ENCODE measurements around the gene SERPINB6. TPM values are rescaled to one million over a fixed set of nuclear protein-coding genes. Genes with fewer than 3 reads are reported as not detected.
"Not testable (repeated sequence)": the region's sequence is repeated elsewhere in the genome, so short reads cannot be mapped to it uniquely, and the experiment has no call there.

The SERPINB6 gene
- total and polyA plus RNA-seq, 8 donors, result 99.3 to 134 (median 122) TPM

DNA sequence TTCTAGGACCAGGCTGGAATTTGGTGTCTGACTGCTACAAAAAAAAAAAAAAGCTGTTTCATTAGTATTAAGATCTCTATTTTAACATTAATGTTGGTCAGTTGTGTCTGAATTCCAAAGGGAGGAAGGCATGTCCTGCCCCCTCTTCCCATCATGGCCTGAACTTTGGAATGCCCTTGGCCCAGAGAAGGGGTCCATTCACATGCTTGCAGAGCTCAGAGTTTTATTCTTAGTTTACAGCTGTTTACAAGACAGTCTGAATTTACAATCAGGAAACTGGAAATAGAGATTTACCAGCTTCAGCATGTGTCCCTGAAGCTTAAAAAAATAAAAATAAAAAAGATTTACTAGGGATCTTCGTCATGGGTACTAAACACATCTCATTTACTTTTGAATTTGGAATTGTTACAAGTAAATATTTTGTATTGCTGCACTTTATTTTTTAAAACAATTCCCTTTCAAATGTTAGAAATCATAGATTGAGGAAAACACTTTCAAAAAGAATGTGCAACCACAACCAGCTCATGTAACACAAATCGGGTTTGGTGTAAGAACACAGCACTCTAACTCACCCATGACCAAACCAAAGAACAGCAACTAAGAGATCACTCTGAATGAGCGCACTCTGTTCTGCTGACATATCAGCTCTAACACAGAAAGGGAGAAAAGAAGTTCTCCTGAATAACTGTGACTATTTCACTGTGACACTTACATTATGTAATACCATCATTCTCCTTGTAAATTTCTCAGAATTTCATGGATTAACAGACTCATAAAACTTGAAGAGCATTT lies 6.6 kb upstream of the SERPINB6 start:
- intact Hi-C loops (cut with DNase I), result no loop called here
- Histone ChIP-seq H3K36me3 (no peaks in the 10 kb centered on the region), H3K27me3 (no peaks in the 10 kb centered on the region), H3K4me1 (peaks cover 10 to 43% of the 10 kb centered on the region in 2 donors), H3K9me3 (no peaks in the 10 kb centered on the region), H3K27ac (no peak overlapping the region), H3K4me3 (no peak overlapping the region)
- DNase-seq (no peak), ATAC-seq (no peak)
- TF ChIP-seq, protein P1, sequence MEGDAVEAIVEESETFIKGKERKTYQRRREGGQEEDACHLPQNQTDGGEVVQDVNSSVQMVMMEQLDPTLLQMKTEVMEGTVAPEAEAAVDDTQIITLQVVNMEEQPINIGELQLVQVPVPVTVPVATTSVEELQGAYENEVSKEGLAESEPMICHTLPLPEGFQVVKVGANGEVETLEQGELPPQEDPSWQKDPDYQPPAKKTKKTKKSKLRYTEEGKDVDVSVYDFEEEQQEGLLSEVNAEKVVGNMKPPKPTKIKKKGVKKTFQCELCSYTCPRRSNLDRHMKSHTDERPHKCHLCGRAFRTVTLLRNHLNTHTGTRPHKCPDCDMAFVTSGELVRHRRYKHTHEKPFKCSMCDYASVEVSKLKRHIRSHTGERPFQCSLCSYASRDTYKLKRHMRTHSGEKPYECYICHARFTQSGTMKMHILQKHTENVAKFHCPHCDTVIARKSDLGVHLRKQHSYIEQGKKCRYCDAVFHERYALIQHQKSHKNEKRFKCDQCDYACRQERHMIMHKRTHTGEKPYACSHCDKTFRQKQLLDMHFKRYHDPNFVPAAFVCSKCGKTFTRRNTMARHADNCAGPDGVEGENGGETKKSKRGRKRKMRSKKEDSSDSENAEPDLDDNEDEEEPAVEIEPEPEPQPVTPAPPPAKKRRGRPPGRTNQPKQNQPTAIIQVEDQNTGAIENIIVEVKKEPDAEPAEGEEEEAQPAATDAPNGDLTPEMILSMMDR (IDR thresholded peaks at IDR 0.05), result no peak

DNA sequence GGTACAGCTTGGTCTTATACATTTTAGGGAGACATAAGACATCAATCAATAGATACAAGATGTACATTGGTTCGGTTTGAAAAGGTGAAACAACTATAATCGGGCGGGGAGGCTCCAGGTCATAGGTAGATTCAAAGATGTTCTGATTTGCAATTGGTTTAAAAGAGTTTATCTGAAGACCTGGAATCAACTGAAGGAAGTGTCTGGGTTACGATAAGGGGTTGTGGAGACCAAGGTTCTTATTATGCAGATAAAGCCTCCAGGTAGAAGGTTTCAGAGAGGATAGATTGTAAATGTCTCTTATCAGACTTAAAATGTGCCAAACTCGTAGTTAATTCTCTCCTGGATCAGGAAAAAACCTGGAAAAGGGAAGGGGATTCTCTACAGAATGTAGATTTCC lies 5.9 kb upstream of the SERPINB6 start:
- TF ChIP-seq, protein P1 (IDR thresholded peaks at IDR 0.05), result no peak
- intact Hi-C loops (cut with DNase I), result no loop called here
- H3K27ac ChIP-seq, result no peak overlapping the region

DNA sequence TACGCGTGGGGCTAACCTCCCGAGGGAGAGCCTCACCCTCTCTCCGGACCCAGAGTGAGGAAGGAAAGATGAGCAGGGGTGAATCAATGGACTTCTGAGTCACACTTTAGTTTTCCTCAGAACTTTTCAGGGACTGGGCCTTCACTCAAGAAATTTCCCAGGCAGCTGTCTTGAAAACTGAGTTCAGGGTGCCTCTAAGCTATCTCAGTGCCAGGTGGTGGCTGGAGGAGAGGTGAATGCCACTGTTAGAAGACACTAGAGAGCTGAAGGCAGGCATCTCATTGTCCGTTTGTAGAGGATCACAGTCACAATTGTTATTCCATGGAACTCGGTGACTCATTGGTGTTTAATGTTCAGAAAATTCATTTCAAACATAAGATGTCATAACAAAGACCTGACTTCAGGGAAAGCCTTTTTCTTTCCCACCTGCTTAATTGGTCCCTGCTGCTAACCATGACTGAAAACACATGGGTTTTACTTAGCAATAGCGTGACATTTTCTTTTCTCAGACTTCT lies 5.3 kb upstream of the SERPINB6 start:
- intact Hi-C loops (cut with DNase I), result no loop called here
- Histone ChIP-seq H3K4me1 (peaks cover 10 to 38% of the 10 kb centered on the region in 2 donors), H3K27me3 (no peaks in the 10 kb centered on the region), H3K9me3 (no peaks in the 10 kb centered on the region), H3K36me3 (no peaks in the 10 kb centered on the region), H3K27ac (no peak overlapping the region), H3K4me3 (no peak overlapping the region)
- ATAC-seq (no peak), DNase-seq (no peak)
- TF ChIP-seq, protein P1 (IDR thresholded peaks at IDR 0.05), result no peak

More for the DNA sequence above, 5.9 kb upstream of the SERPINB6 start:
- Histone ChIP-seq H3K9me3 (no peaks in the 10 kb centered on the region), H3K27me3 (no peaks in the 10 kb centered on the region), H3K4me1 (peaks cover 10 to 39% of the 10 kb centered on the region in 2 donors), H3K4me3 (no peak overlapping the region), H3K36me3 (no peaks in the 10 kb centered on the region)
- DNase-seq (no peak), ATAC-seq (no peak)

DNA sequence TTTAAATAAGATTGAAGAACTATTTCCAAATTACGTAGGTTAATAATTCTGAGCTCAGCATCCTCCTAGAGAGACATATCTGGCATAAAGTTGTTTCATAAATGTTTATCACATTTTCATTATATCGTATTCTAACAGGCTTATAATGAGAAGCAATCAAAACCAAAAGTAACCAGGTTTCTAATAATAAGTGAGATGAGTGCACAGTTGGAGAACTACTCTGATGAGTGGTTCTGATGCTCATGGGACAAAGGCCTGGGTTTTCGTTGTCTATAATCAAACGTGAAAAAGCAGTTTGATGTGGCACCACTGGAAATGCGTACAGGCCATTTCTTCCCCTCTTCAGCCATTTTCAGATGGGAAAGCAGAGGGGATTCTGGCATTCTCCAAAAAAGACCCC lies 4.7 kb upstream of the SERPINB6 start:
- H3K4me1 ChIP-seq, result peaks cover 6 to 33% of the 10 kb centered on the region in 2 donors
- TF ChIP-seq, protein P1 (IDR thresholded peaks at IDR 0.05), result no peak
- H3K27ac ChIP-seq, result no peak overlapping the region
- no peak overlapping the region for H3K4me3 ChIP-seq
- ATAC-seq (no peak), DNase-seq (no peak)
- intact Hi-C loops (cut with DNase I), result no loop called here
- H3K36me3 ChIP-seq, result no peaks in the 10 kb centered on the region
- no peaks in the 10 kb centered on the region for H3K27me3 ChIP-seq
- H3K9me3 ChIP-seq, result no peaks in the 10 kb centered on the region

DNA sequence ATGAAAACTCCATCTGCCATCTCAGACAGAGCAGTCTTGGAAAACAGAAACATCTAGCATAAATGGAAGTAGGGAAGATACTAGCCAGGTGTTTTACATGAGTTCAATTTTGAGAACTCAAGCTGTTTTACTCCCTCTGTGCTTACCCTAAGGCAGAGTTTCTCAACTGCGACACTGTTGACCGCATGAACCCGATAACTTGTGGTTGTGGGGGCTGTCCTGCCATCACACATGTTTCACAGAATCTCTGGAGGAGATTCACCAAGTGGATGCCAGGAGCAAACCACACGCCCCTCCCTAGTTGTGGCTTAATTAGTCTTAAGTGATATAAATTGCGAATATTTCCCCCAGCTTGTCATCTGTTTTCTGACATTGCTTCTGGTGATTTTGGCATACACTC lies 2.3 kb upstream of the SERPINB6 start:
- peak overlapping the region in 1 of 2 donors; percentile 3 for H3K27ac ChIP-seq

DNA sequence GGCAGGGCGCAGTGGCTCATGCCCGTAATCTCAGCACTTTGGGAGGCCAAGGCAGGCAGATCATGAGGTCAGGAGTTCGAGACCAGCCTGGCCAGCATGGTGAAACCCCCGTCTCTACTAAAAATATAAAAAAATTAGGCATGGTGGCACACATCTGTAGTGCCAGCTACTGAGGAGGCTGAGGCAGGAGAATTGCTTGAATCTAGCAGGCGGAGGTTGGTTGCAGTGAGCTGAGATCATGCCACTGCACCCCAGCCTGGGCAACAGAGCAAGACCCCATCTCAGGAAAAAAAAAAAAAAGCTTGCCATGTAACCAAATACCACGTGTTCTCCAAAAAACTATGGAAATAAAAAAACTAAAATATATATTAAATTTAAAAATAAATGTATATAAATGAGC lies 1.8 kb upstream of the SERPINB6 start:
- H3K36me3 ChIP-seq; intact Hi-C loops (cut with DNase I); H3K27me3 ChIP-seq; DNase-seq; ATAC-seq; H3K4me3 ChIP-seq; H3K9me3 ChIP-seq: not testable (repeated sequence)
- Histone ChIP-seq H3K27ac (peak overlapping the region in 1 of 2 donors; percentile 3), H3K4me1 (peaks cover 6 to 38% of the 10 kb centered on the region in 2 donors)

More for the DNA sequence above, 2.3 kb upstream of the SERPINB6 start:
- no peak overlapping the region for H3K4me3 ChIP-seq
- no peaks in the 10 kb centered on the region for H3K27me3 ChIP-seq
- no peaks in the 10 kb centered on the region for H3K9me3 ChIP-seq
- TF ChIP-seq, protein P1 (IDR thresholded peaks at IDR 0.05), result no peak
- no peaks in the 10 kb centered on the region for H3K36me3 ChIP-seq
- no peak for ATAC-seq
- H3K4me1 ChIP-seq, result peaks cover 6 to 33% of the 10 kb centered on the region in 2 donors
- intact Hi-C loops (cut with DNase I), result no loop called here
- DNase-seq, result no peak

DNA sequence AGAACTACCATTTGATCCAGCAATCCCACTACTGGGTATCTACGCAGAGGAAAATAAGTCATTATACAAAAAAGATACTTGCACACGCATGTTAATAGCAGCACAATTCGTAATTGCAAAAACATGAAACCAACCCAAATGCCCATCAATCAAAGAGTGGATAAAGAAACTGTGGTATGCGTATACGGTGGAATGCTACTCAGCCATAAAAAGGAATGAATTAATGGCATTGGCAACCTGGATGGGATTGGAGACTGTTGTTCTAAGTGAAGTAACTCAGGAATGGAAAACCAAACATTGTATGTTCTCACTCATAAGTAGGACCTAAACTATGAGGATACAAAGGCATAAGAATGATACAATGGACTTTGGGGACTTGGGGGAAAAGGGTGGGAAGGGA lies 1.3 kb upstream of the SERPINB6 start:
- H3K4me3 ChIP-seq; H3K9me3 ChIP-seq; DNase-seq; ATAC-seq; H3K36me3 ChIP-seq; H3K27ac ChIP-seq; H3K27me3 ChIP-seq; intact Hi-C loops (cut with DNase I): not testable (repeated sequence)
- H3K4me1 ChIP-seq, result peaks cover 6 to 38% of the 10 kb centered on the region in 2 donors

DNA sequence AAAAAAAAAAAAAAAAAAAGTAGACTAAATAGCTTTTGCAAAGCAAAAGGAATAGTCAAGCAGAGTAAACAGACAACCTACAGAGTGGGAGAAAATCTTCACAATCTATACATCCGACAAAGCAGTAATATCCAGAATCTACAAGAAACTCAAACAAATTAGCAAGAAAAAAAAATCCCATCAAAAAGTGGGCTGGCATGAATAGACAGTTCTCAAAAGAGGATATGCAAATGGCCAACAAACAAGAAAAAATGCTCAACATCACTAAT lies 786 bp upstream of the SERPINB6 start:
- H3K4me3 ChIP-seq, result peak overlapping the region; percentile 53 to 68
- H3K27me3 ChIP-seq; H3K9me3 ChIP-seq; ATAC-seq; H3K36me3 ChIP-seq; DNase-seq; intact Hi-C loops (cut with DNase I): not testable (repeated sequence)
- H3K4me1 ChIP-seq, result peaks cover 6 to 43% of the 10 kb centered on the region in 2 donors
- peak overlapping the region; percentile 97 to 98 for H3K27ac ChIP-seq

Measured in left lung (tissue), 10 donors.